ENCODE results near the gene ASB12. TPM values are rescaled to one million over a fixed set of nuclear protein-coding genes. Genes with fewer than 3 reads are reported as not detected.

ASB12 gene
- total RNA-seq, 1 donor from 2014 or later = not detected

Other genes starting within 250 kb of the ASB12 start
- 6.7 and 7.1 TPM in 2 replicates for gene AMER1, start 24.9 kb downstream of the ASB12 start, total RNA-seq
- 4.1 and 7.1 TPM in 2 replicates for gene MTMR8, start 164.8 kb upstream of the ASB12 start, total RNA-seq